Activated T-cell treated with anti-CD3 and anti-CD28 coated beads, Interleukin-2, amount 50 U/mL, for 4 hours (primary cell): Measurements from ENCODE around the gene ADAM33. TPM values are rescaled to one million over a fixed set of nuclear protein-coding genes. Genes with fewer than 3 reads are reported as not detected.

Source experiments
- ATAC-seq, 2 donors: fragments of 200-7000 bp; cut with Tn5 transposase; one replicate each; pipeline ENCODE4 v1.10.0; 2021
- DNase-seq: peaks from one replicate; pipeline ENCODE4 v3.0.0-alpha.2; 2020
- H3K27me3 Mint-ChIP-seq: one replicate; pipeline ENCODE4 v1.8.0; 2021; ENCODE audit warnings: low read depth, mixed read lengths
- H3K36me3 Mint-ChIP-seq: one replicate; pipeline ENCODE4 v1.8.0; 2022; ENCODE audit warnings: mixed read lengths; ENCODE audit not compliant: insufficient read depth
- H3K4me1 Mint-ChIP-seq: one replicate; pipeline ENCODE4 v1.8.0; 2021; ENCODE audit warnings: low read depth, mixed read lengths
- H3K4me3 Mint-ChIP-seq: one replicate; pipeline ENCODE4 v1.8.0; 2021; ENCODE audit warnings: mild to moderate bottlenecking, moderate library complexity, mixed read lengths
- H3K9me3 Mint-ChIP-seq: one replicate; pipeline ENCODE4 v1.8.0; 2021; ENCODE audit warnings: mixed read lengths
- total RNA-seq, 3 donors: library from RNA; stranded (reverse); gene quantifications; one replicate each; pipeline ENCODE4 v1.2.1, GENCODE V29; 2021

The ADAM33 gene, protein sequence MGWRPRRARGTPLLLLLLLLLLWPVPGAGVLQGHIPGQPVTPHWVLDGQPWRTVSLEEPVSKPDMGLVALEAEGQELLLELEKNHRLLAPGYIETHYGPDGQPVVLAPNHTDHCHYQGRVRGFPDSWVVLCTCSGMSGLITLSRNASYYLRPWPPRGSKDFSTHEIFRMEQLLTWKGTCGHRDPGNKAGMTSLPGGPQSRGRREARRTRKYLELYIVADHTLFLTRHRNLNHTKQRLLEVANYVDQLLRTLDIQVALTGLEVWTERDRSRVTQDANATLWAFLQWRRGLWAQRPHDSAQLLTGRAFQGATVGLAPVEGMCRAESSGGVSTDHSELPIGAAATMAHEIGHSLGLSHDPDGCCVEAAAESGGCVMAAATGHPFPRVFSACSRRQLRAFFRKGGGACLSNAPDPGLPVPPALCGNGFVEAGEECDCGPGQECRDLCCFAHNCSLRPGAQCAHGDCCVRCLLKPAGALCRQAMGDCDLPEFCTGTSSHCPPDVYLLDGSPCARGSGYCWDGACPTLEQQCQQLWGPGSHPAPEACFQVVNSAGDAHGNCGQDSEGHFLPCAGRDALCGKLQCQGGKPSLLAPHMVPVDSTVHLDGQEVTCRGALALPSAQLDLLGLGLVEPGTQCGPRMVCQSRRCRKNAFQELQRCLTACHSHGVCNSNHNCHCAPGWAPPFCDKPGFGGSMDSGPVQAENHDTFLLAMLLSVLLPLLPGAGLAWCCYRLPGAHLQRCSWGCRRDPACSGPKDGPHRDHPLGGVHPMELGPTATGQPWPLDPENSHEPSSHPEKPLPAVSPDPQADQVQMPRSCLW
- total RNA-seq, result not detected

DNA sequence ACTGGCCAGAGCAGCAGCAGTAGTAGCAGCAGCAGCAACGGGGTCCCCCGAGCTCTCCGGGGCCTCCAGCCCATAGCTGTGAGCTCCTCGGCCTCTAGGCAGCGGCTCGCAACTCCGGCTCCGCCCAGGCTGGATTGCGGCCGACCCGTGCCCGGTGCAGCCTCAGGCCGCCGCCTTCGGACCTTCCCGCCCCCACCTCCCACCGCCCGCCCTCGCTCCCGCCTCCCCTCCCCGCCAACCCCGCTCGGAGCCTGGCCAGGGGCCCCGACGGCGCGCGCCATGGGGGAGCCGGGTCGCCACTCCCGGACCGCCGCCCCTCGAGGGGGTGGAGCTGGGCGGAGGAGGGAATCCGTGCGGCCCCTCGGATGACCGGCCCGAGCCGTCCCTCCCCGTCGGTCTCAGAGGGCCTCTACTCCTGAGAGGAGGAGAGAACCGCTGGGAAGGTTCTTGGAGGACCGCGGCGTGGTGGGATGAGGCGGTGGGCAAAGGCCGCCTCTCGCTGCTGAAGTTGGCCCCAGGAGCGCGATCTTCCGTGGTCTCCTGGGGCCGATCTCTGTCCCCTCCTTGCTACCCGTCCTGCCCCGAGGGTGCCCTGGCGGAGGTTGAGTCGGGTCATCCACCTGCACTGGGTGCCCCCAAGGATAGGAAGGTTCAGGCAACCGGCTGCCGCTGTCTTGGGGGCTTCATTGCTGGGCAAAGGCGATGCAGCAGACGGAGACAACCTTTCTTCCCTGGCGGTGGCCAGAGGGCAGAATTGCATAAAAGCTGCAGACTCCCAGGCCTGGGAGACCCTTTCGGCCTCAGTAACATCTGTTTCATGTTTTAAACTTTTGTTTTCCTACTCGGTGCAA is at the start of gene ADAM33:
ADAM33 (minus strand) TSS at position 80 of the 851 bp plus-strand sequence; CDS start at position 74, 6 bp downstream.
- Mint-ChIP-seq H3K9me3 (no peaks in the 10 kb centered on the region), H3K4me1 (peaks cover 2% of the 10 kb centered on the region), H3K27me3 (peaks cover 42% of the 10 kb centered on the region), H3K4me3 (no peak within 1 kb of the TSS), H3K36me3 (no peaks in the 10 kb centered on the region)
- no peak for DNase-seq
- peak in 1 of 2 donors; percentile 35 for ATAC-seq

GRCh38 chr20:3730803-3731672 is 49.2 kb upstream of the ADAM33 start:
- Mint-ChIP-seq H3K4me3 (no peak overlapping the region), H3K9me3 (no peaks in the 10 kb centered on the region), H3K36me3 (no peaks in the 10 kb centered on the region), H3K4me1 (no peaks in the 10 kb centered on the region), H3K27me3 (peaks cover 46% of the 10 kb centered on the region)
- no peak for ATAC-seq
- DNase-seq, result no peak

- ATAC-seq (no peak), DNase-seq (no peak)
- Mint-ChIP-seq H3K4me3 (no peak overlapping the region), H3K36me3 (no peaks in the 10 kb centered on the region), H3K4me1 (no peaks in the 10 kb centered on the region), H3K9me3 (no peaks in the 10 kb centered on the region), H3K27me3 (peaks cover 47% of the 10 kb centered on the region)
These were observed 48.2 kb upstream of the ADAM33 start for GRCh38 chr20:3729811-3730540.

GRCh38 chr20:3729378-3729777 is 47.6 kb upstream of the ADAM33 start:
- no peaks in the 10 kb centered on the region for H3K9me3 Mint-ChIP-seq
- ATAC-seq (no peak), DNase-seq (no peak)
- H3K4me3 Mint-ChIP-seq, result no peak overlapping the region
- H3K4me1 Mint-ChIP-seq, result no peaks in the 10 kb centered on the region
- no peaks in the 10 kb centered on the region for H3K36me3 Mint-ChIP-seq
- H3K27me3 Mint-ChIP-seq, result peaks cover 49% of the 10 kb centered on the region

GRCh38 chr20:3728876-3729275 is 47.1 kb upstream of the ADAM33 start:
- DNase-seq (no peak), ATAC-seq (no peak)
- H3K4me1 Mint-ChIP-seq, result no peaks in the 10 kb centered on the region
- no peaks in the 10 kb centered on the region for H3K36me3 Mint-ChIP-seq
- peaks cover 51% of the 10 kb centered on the region for H3K27me3 Mint-ChIP-seq
- H3K9me3 Mint-ChIP-seq, result no peaks in the 10 kb centered on the region
- H3K4me3 Mint-ChIP-seq, result no peak overlapping the region

GRCh38 chr20:3728354-3728753 is 46.5 kb upstream of the ADAM33 start:
- H3K4me3 Mint-ChIP-seq, result no peak overlapping the region
- H3K27me3 Mint-ChIP-seq, result peaks cover 47% of the 10 kb centered on the region
- no peaks in the 10 kb centered on the region for H3K9me3 Mint-ChIP-seq
- H3K36me3 Mint-ChIP-seq, result no peaks in the 10 kb centered on the region
- DNase-seq, result no peak
- no peak for ATAC-seq
- H3K4me1 Mint-ChIP-seq, result no peaks in the 10 kb centered on the region

- H3K9me3 Mint-ChIP-seq, result no peaks in the 10 kb centered on the region
These were observed 45.7 kb upstream of the ADAM33 start for GRCh38 chr20:3727401-3728021.

DNA sequence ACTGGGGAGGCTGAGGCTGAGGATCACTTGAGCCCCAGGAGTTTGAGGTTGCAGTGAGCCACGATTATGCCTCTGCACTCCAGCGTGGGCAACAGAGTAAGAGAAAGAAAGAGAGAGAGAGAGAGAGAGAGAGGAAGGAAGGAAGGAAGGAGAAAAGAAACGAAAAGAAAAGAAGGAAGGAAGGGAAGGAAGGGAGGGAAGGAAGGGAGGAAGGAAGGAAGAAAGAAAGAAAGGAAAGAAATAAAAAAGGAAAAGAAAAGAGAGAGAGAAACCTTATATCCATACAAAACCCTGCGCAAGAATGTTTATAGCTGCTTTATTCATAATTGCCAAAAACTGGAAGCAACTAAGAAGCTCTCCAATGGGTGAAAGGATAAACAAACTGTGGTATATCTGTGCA is 42.5 kb upstream of the ADAM33 start:
- Mint-ChIP-seq H3K9me3 (no peaks in the 10 kb centered on the region), H3K36me3 (no peaks in the 10 kb centered on the region), H3K27me3 (peaks cover 36% of the 10 kb centered on the region), H3K4me1 (peaks cover 2% of the 10 kb centered on the region), H3K4me3 (no peak overlapping the region)
- DNase-seq (no peak), ATAC-seq (no peak)

More at GRCh38 chr20:3727401-3728021, 45.7 kb upstream of the ADAM33 start:
- Mint-ChIP-seq H3K4me1 (no peaks in the 10 kb centered on the region), H3K4me3 (no peak overlapping the region), H3K27me3 (peaks cover 39% of the 10 kb centered on the region), H3K36me3 (no peaks in the 10 kb centered on the region)
- ATAC-seq (no peak), DNase-seq (no peak)

DNA sequence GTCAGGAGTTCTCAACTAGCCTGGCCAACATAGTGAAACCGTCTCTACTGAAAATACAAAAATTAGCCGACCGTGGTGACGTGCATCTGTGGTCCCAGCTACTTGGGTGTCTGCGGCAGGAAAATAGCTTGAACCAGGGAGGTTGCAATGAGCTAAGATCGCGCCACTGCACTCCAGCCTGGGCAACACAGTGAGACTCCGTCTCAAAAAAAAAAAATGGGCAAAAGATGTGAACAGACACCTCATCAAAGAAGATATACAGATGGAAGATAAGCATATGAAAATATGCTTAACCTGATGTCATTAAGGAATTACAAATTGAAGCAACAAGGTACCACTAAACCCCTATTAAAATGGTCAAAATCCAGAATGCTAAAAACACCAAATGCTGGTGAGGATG is 41.5 kb upstream of the ADAM33 start:
- Mint-ChIP-seq H3K4me3 (no peak overlapping the region), H3K36me3 (no peaks in the 10 kb centered on the region), H3K4me1 (peaks cover 2% of the 10 kb centered on the region), H3K9me3 (no peaks in the 10 kb centered on the region), H3K27me3 (peaks cover 36% of the 10 kb centered on the region)
- ATAC-seq (no peak), DNase-seq (no peak)

- no peak for ATAC-seq
- Mint-ChIP-seq H3K36me3 (no peaks in the 10 kb centered on the region), H3K9me3 (no peaks in the 10 kb centered on the region), H3K4me3 (no peak overlapping the region), H3K27me3 (peaks cover 27% of the 10 kb centered on the region), H3K4me1 (peaks cover 2% of the 10 kb centered on the region)
- DNase-seq, result no peak
These were observed 40.1 kb upstream of the ADAM33 start for GRCh38 chr20:3721912-3722311.

DNA sequence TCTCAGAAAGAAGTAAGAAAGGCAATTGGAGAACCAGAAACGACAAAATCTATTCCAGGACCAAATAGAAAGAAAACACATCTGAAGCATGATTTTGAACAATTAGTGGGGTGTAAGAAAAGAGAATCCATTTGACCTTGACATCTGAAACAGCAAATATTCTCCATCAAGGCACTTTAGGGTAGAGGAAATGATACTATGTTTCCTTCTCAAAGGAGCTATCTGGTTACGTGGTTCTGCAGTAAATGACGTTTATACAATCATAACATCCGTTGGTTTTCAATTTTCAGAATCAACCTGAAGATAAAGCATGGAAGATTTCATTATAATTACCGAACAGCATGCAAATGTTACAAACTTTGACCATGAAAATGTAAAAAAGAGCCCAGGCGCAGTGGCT is 38.8 kb upstream of the ADAM33 start:
- H3K27me3 Mint-ChIP-seq, result peaks cover 21% of the 10 kb centered on the region
- H3K9me3 Mint-ChIP-seq, result no peaks in the 10 kb centered on the region
- peaks cover 2% of the 10 kb centered on the region for H3K4me1 Mint-ChIP-seq
- no peak for DNase-seq
- H3K4me3 Mint-ChIP-seq, result no peak overlapping the region
- no peaks in the 10 kb centered on the region for H3K36me3 Mint-ChIP-seq
- no peak for ATAC-seq

DNA sequence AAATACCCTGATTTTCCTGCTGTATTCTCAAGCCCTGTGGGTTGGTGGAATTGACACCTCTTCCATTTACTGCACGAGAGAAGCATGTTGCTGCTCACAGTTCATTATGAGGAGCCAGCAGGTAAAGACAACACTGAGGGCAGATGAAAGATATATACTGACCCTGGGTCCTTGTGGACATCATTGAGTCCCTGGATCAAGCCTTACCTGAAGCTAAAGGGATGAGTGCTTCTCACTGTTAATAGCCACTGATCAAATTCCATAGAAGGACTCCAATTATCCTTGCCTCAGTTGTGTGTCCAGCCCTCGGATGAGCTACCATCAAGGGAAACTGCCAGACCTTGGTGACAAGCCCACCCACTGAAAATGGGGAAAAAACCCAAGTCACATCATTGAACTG is 38.3 kb upstream of the ADAM33 start:
- H3K27me3 Mint-ChIP-seq, result peaks cover 21% of the 10 kb centered on the region

DNA sequence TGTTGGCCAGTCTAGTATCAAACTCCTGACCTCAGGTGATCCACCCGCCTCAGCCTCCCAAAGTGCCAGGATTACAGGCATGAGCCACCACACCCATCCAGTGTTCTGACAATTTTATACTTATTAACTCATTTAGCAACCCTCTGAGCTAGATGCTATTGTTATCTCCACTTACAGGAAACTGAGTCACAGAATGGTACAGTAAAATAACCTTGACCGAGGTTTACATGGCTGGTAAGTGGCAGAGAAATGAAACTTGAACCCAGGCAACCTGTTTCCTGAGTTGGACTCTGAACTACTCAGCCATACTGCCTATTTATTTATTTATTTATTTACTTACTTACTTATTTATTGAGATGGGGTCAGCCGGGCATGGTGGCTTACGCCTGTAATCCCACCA is 37.2 kb upstream of the ADAM33 start:
- H3K36me3 Mint-ChIP-seq, result no peaks in the 10 kb centered on the region
- H3K9me3 Mint-ChIP-seq, result no peaks in the 10 kb centered on the region
- H3K27me3 Mint-ChIP-seq, result peaks cover 15% of the 10 kb centered on the region
- ATAC-seq, result no peak
- H3K4me3 Mint-ChIP-seq, result no peak overlapping the region
- DNase-seq, result no peak
- H3K4me1 Mint-ChIP-seq, result peaks cover 2% of the 10 kb centered on the region

More for the DNA sequence above, 38.3 kb upstream of the ADAM33 start:
- Mint-ChIP-seq H3K4me1 (peaks cover 2% of the 10 kb centered on the region), H3K9me3 (no peaks in the 10 kb centered on the region), H3K4me3 (no peak overlapping the region), H3K36me3 (no peaks in the 10 kb centered on the region)
- ATAC-seq (no peak), DNase-seq (no peak)
